ENCODE data around the gene PSMD1.

DNA sequence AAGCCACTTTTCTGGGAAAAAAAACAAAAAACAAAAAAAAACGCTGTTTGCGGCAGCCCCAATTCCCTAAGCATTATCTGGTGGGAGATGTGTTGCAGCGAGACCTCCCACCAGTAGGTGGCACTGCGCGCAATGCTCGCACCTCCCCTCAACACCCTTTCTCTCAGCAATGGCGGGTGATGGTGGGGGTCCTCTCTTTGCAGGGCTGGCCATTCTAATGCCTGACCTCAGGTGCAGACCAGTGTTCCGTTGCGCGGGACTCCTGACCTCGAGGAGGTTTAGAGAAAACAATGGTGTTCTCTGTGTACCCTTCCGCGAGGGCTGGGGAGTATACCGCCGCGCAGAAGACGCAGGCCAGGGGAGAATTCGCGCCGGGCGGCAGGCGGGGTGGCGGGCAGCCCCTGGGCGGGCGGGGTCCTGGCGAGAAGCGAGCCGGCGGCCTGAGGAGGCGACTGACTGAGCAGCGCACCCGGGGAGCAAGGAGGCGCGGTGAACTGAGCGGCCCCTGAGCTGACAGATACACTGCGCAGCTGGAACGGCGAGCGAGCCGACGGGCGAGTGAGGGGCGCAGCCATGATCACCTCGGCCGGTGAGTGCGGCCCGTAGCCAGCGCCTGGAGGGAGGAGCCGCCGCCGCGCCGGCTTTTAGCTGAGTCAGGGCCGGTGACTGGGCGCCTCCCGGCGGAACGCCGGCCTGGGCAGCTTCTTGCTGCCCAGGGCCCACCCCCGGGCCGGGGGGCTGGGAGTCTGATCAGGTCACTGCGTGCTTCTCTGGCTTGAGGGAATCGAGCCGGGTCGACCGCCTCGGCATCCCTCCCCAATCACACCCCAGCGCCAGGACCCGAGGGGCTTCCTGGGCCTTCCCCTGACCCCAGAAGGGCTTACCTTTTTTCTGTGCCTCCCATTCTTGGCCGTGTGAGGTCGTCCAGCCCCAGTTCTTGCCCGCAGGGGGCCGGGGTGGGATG lies at the start of gene PSMD1:
- TF ChIP-seq POLR2AphosphoS5 (IDR thresholded peaks at IDR 0.05; ENCODE audit: low read depth, low read length), result peak; percentile 77
- TF ChIP-seq CTCF (IDR thresholded peaks at IDR 0.05 in 2 of 3, conservative IDR thresholded peaks at IDR 0.05 in 1 of 3; ENCODE audit: borderline replicate concordance in 1 of 3, insufficient read depth in 1 of 3, low read depth in 2 of 3, low read length in 2 of 3), result peak; percentile 73 to 95 (median 93)
- TF ChIP-seq TCF7L2 (IDR thresholded peaks at IDR 0.05; ENCODE audit: borderline replicate concordance, extremely low read depth, insufficient read depth, insufficient read length), result peak; percentile 15
- TF ChIP-seq POLR2A (IDR thresholded peaks at IDR 0.05; ENCODE audit: borderline replicate concordance, extremely low read depth, insufficient read depth, insufficient read length), result peak; percentile 23
- TF ChIP-seq REST (IDR thresholded peaks at IDR 0.05; ENCODE audit: low read depth), result no peak
- TF ChIP-seq, protein P1, sequence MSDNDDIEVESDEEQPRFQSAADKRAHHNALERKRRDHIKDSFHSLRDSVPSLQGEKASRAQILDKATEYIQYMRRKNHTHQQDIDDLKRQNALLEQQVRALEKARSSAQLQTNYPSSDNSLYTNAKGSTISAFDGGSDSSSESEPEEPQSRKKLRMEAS (IDR thresholded peaks at IDR 0.05), result peak; percentile 63
- TF ChIP-seq EZH2phosphoT487 (IDR thresholded peaks at IDR 0.05; ENCODE audit: borderline replicate concordance), result no peak
